ENCODE results near the gene COX7C.
A peak's percentile ranks its signal among the peaks of the same experiment; 100 is the strongest.
"Not testable (repeated sequence)": the region's sequence is repeated elsewhere in the genome, so short reads cannot be mapped to it uniquely, and the experiment has no call there.

COX7C gene

DNA sequence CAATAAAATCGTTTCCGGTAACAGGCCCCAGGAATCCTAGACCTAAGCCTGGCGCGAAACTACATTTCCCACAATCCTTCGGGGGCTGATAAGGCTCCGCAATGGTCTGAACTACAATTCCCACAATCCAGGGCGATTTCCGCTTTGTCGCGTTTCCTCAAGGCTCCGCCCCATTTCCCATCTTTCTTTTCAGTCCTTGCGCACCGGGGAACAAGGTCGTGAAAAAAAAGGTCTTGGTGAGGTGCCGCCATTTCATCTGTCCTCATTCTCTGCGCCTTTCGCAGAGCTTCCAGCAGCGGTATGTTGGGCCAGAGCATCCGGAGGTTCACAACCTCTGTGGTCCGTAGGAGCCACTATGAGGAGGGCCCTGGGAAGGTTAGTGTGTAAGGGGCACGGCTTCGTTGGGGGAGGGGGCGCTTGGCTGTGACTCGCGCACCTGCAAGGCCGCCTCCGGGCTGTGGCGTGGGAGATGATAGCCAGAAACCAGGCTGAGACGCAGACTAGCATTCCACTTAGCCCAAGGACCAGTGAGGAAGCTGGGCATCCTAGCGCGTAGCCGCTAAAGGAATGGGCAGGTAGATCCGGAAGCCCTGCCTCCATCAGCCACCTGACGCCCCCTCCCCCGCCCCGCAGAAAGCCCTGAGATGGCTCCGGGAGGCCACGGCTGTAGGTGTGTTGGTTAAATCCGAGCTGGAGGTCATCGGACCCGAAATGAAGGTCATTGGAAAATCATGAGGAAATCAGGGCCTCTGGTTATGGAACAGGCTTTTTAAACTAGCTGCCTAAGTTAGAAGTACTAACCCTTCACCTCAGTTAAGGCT lies at the start of gene COX7C:
Gene COX7C, plus strand, starts transcription at position 186 of the 821 bp plus-strand sequence. Its CDS starts 115 bp downstream, at position 301.
- DNase-seq (ENCODE audit: low read depth in 2 of 2) = peak; percentile 79 to 81

GRCh38 chr5:86569522-86570426 lies 48.0 kb upstream of the COX7C start:
- not testable (repeated sequence) for DNase-seq (ENCODE audit: low read depth in 2 of 2)

DNA sequence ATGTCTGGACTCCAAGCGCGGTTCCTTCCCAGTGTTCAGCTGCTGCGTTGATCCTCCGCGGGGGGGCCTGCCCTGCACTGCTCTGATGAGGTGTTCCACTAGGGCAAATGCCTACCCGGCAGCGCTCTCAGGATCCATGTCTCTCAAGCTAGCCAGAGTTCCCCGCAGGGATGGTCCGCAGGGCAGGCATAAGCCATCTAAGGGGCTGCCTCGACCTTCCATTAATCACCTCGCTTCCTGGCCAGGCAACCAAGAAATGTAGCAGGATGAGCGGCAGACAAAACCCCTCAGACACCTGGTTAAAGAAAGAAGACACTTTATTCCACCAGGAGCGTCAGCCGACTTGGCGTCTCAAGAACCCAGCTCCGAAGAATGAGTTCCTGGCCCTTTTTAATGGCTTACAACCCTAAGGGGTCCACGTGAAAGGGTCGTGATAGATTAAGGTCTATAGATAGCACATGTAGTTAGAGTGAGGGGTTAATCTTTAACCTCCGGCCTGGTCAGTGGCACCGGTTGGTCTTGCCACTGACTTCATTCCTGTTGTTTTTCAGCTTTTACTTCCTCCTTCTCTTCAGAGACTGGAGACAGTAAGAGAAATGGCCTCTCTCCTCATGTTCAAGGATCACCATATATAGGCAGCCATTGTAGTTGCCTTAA lies 47.2 kb upstream of the COX7C start:
- no peak for DNase-seq (ENCODE audit: low read depth in 2 of 2)

GRCh38 chr5:86571109-86571508 lies 46.6 kb upstream of the COX7C start:
- not testable (repeated sequence) for DNase-seq (ENCODE audit: low read depth in 2 of 2)

- no peak for DNase-seq (ENCODE audit: low read depth in 2 of 2)
These were observed 44.8 kb upstream of the COX7C start for GRCh38 chr5:86572825-86573517.

DNA sequence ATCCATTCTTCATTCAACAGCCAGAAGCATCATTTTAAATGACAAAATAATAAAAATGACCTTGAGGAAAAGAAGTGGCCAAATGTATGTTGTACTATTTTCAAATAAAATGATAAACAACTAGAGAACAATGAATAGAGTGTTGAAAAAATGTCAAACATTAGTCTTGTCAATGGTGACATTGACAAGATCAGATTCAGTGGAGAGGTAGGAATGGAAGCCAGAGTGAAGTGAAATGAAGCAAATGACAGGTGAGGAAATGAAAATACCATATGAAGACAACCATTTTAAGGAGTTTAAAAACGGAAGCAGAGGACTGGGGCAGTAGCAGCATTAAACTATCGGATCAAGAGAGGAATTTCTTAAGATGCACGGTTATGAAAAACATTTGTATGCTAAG lies 38.2 kb upstream of the COX7C start:
- DNase-seq (ENCODE audit: low read depth in 2 of 2) = no peak

- no peak for DNase-seq (ENCODE audit: low read depth in 2 of 2)
These were observed 21.3 kb upstream of the COX7C start for GRCh38 chr5:86596476-86596875.

- DNase-seq (ENCODE audit: low read depth in 2 of 2) = no peak
These were observed 11.9 kb upstream of the COX7C start for GRCh38 chr5:86605881-86606280.

DNA sequence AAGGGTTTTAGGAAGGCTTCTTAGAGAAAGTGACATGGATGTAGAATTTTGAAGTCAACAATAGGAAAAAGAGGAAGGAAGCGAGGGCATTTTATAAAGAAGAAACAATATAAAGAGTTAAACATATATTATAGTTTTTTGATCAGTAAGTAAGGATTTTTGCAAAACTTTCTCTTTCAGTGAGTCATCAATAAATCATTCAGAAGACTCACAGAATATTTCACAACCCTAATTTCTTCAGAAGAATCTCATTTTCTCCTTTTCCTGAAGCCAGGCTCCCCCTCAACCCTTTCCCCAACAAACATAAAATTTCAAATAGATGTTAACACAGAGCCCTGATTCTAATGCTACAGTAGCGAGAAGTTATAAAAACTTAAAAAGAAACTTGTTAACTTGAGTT lies 4.3 kb upstream of the COX7C start:
- no peak for DNase-seq (ENCODE audit: low read depth in 2 of 2)

GRCh38 chr5:86617309-86617755 lies 409 bp upstream of the COX7C start:
- DNase-seq (ENCODE audit: low read depth in 2 of 2) = no peak

- DNase-seq (ENCODE audit: low read depth in 2 of 2) = no peak
These were observed 6.2 kb downstream of the COX7C start for GRCh38 chr5:86623785-86624483.

GRCh38 chr5:86625148-86625547 lies 7.4 kb downstream of the COX7C start:
- no peak for DNase-seq (ENCODE audit: low read depth in 2 of 2)

GRCh38 chr5:86626149-86626548 lies 8.4 kb downstream of the COX7C start:
- no peak for DNase-seq (ENCODE audit: low read depth in 2 of 2)

DNA sequence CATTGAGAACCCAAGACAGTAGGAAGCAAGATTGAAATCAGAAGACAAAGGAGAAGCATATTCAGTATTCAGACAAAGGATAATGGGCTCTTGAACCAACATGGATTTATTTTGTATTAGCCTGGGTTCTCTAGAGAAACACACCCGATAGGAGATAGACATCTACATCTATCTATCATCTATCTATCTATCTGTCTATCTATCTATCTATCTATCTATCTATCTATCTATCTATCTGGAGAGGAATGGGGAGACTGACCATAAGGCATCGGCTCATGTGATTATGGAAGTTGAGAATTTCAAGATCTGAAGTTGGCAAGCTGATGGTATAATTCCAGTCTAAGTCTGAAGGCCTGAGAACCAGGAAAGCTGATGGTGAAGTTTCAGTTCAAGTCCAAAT lies 13.4 kb downstream of the COX7C start:
- no peak for DNase-seq (ENCODE audit: low read depth in 2 of 2)

GRCh38 chr5:86640998-86641397 lies 23.3 kb downstream of the COX7C start:
- DNase-seq (ENCODE audit: low read depth in 2 of 2) = no peak

DNA sequence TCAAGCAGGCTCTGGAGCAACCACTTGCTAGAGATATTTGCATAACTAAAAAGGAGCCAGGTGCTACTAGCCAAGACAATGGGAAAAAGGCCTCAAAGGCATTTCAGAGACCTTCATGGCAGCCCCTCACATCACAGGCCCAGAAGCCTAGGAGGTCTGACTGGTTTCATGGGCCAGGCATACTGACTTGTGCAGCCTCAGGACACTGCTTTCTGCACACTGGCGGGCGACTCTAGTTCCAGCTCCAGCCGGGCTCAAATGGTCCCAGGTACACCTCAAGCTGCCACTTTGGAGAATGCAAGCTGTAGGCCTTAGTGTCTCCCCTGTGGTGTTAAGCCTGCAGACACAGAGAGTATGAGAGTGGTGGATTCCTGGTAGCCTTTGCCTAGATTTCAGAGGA lies 27.1 kb downstream of the COX7C start:
- no peak for DNase-seq (ENCODE audit: low read depth in 2 of 2)

DNA sequence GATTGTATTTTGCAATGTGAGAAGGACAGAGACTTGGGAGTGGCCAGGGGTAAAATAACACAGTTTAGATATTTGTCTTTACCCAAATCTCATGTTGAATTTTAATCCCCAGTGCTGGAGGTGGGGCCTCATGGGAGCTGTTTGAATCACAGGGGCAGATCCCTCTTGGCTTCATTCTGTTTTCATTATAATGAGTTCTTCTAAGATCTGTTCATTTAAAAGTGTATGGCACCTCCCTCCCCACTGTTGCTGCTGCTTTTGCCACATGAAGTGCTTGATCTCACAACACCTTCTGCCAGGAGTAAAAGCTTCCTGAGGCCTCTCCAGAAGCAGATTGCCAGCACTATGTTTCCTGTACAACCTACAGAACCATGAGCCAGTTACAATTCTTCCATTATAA lies 28.1 kb downstream of the COX7C start:
- no peak for DNase-seq (ENCODE audit: low read depth in 2 of 2)

DNA sequence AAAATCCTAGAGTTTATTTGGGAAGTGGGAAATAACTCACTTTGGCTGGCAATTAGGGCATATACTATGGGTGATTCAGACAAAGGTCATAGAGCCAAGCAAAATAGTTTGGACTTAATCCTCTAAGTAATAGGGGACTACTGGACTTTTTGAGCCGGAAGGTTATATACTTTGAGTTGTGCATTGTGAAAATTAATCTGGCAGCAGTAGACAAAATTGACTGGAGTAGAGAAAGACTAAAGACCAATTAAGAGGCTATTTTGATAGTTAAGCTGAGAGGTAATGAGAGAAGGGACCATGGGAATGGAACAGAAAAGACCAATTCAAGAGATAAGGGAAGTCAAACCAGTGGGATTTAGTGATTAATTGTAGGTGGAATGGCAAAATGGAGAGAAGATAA lies 28.9 kb downstream of the COX7C start:
- DNase-seq (ENCODE audit: low read depth in 2 of 2) = no peak

DNA sequence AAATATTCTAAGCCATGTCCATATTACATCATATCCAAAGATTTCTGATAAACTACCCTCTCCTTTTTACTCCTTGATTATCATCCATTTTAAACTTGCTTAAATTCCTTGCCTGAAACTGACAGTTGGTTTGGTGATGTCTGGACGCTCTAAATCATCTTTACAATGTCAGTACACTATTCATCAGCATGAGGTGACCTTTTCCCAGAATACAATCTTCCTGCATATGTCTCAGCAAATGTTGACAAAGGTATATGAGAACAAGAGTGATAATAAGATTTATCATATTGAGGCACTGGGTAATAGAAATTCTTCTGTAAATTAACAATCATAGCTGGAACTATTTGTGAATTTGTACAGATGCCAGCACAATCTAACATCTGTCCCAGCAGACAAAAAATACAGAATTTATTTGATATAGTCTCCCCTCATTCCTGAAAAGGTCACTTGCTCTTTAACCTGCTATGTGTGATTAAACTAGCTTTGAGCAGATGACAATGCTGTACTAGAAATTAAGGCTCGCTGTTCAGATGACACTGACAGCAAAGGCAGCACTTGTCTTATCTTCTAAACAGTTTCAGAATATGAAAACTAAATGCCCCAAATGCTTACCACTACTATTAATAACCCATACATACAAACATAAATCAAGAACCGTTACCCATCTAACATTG lies 32.2 kb downstream of the COX7C start:
- no peak for DNase-seq (ENCODE audit: low read depth in 2 of 2)

GRCh38 chr5:86660771-86661170 lies 43.0 kb downstream of the COX7C start:
- DNase-seq (ENCODE audit: low read depth in 2 of 2) = not testable (repeated sequence)

Data from stimulated activated CD8-positive, alpha-beta memory T cell treated with anti-CD3 and anti-CD28 coated beads, Interleukin-7, amount 100 ng/mL, for 1 hour (primary cell).